ENCODE results near the gene PCTP.

PCTP gene

GRCh38 chr17:55757659-55758058 is 6.8 kb downstream of the PCTP start:
- DNase-seq (ENCODE audit: low read depth): no peak

GRCh38 chr17:55758171-55758570 is 7.3 kb downstream of the PCTP start:
- no peak for DNase-seq (ENCODE audit: low read depth)

- no peak for DNase-seq (ENCODE audit: low read depth)
These were observed 9.9 kb downstream of the PCTP start for GRCh38 chr17:55760643-55761355.

GRCh38 chr17:55762086-55762858 is 11.4 kb downstream of the PCTP start:
- no peak for DNase-seq (ENCODE audit: low read depth)

GRCh38 chr17:55763856-55764255 is 13.0 kb downstream of the PCTP start:
- no peak for DNase-seq (ENCODE audit: low read depth)

GRCh38 chr17:55764610-55765009 is 13.8 kb downstream of the PCTP start:
- no peak for DNase-seq (ENCODE audit: low read depth)

GRCh38 chr17:55765472-55765871 is 14.6 kb downstream of the PCTP start:
- no peak for DNase-seq (ENCODE audit: low read depth)

GRCh38 chr17:55768936-55769624 is 18.2 kb downstream of the PCTP start:
- no peak for DNase-seq (ENCODE audit: low read depth)

- DNase-seq (ENCODE audit: low read depth): no peak
These were observed 18.8 kb downstream of the PCTP start for GRCh38 chr17:55769625-55770000.

- DNase-seq (ENCODE audit: low read depth): no peak
These were observed 19.5 kb downstream of the PCTP start for GRCh38 chr17:55770196-55770870.

- DNase-seq (ENCODE audit: low read depth): no peak
These were observed 21.2 kb downstream of the PCTP start for GRCh38 chr17:55772086-55772485.

- DNase-seq (ENCODE audit: low read depth): no peak
These were observed 22.8 kb downstream of the PCTP start for GRCh38 chr17:55773671-55774070.

GRCh38 chr17:55774846-55775271 is 24.0 kb downstream of the PCTP start:
- no peak for DNase-seq (ENCODE audit: low read depth)

GRCh38 chr17:55776271-55776670 is 25.4 kb downstream of the PCTP start:
- no peak for DNase-seq (ENCODE audit: low read depth)

- no peak for DNase-seq (ENCODE audit: low read depth)
These were observed 26.7 kb downstream of the PCTP start for GRCh38 chr17:55777471-55777971.

- DNase-seq (ENCODE audit: low read depth): no peak
These were observed 27.7 kb downstream of the PCTP start for GRCh38 chr17:55778389-55779118.

- DNase-seq (ENCODE audit: low read depth): no peak
These were observed 32.9 kb downstream of the PCTP start for GRCh38 chr17:55783684-55784245.

GRCh38 chr17:55784666-55785065 is 33.8 kb downstream of the PCTP start:
- no peak for DNase-seq (ENCODE audit: low read depth)

- no peak for DNase-seq (ENCODE audit: low read depth)
These were observed 34.3 kb downstream of the PCTP start for GRCh38 chr17:55785181-55785580.

GRCh38 chr17:55793272-55793671 is 42.4 kb downstream of the PCTP start:
- DNase-seq (ENCODE audit: low read depth): no peak
